SK-N-MC (cell line): ENCODE data around the gene GABBR2.

Experiments used
- DNase-seq: peaks from one replicate; pipeline ENCODE4 v3.0.0-alpha.2; 2011; ENCODE audit warnings: low read depth, low spot score
- H3K27ac ChIP-seq: fragments of 200-600 bp; sonication (generic); 2 replicates; pipeline ENCODE4 v1.5.1; 2016; ENCODE audit warnings: mixed run types
- H3K36me3 ChIP-seq: fragments of 200-600 bp; sonication (generic); 2 replicates; pipeline ENCODE4 v1.6.1; 2017; ENCODE audit warnings: antibody characterized with exemption, low read length, mixed read lengths; ENCODE audit not compliant: insufficient read depth
- H3K4me3 ChIP-seq: fragments of 200-600 bp; sonication (generic); 2 replicates; pipeline ENCODE4 v1.5.1; 2016
- H3K9ac ChIP-seq: fragments of 200-600 bp; sonication (generic); 2 replicates; pipeline ENCODE4 v1.8.0; 2017; ENCODE audit warnings: mixed run types, mixed read lengths; ENCODE audit not compliant: insufficient read length
- H3K9me3 ChIP-seq: fragments of 200-600 bp; sonication (generic); 2 replicates; pipeline ENCODE4 v1.6.1; 2017; ENCODE audit warnings: low read depth, mild to moderate bottlenecking, antibody characterized with exemption, low read length, moderate library complexity, mixed read lengths
- EZH2 ChIP-seq: fragments of 200-600 bp; sonication (generic); IDR thresholded peaks from one replicate; pipeline ENCODE4 v1.6.1; 2017; ENCODE audit warnings: antibody characterized with exemption
- FOXP2 ChIP-seq: optimal IDR thresholded peaks from 2 replicates; pipeline ENCODE3; 2011; ENCODE audit warnings: mild to moderate bottlenecking, moderate library complexity; ENCODE audit not compliant: insufficient read depth; ENCODE audit errors: extremely low read length, control extremely low read depth
- POLR2AphosphoS5 ChIP-seq: IDR thresholded peaks from 2 replicates; pipeline ENCODE4 v1.6.1; 2012; ENCODE audit warnings: mild to moderate bottlenecking, low read depth, low read length, borderline replicate concordance

GABBR2 gene

DNA sequence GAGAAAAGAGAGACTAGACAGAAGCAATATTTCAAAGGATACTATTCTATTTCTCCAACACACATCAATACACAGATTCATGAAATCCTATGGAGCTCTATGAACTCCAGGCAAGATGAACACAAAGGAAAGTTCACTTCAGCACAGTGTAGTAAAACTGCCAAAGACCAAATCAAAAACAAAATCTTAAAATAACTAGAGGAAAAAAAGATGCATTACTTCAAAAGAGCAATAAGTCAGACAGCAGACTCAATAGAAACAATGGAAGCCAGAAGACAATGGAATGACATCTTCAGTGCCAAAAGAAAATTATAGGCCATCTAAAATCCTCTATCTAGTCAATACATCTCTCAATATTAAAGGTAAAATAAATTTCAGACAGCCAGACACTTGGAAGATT, 248.0 kb downstream of the GABBR2 start:
- DNase-seq, result no peak

DNA sequence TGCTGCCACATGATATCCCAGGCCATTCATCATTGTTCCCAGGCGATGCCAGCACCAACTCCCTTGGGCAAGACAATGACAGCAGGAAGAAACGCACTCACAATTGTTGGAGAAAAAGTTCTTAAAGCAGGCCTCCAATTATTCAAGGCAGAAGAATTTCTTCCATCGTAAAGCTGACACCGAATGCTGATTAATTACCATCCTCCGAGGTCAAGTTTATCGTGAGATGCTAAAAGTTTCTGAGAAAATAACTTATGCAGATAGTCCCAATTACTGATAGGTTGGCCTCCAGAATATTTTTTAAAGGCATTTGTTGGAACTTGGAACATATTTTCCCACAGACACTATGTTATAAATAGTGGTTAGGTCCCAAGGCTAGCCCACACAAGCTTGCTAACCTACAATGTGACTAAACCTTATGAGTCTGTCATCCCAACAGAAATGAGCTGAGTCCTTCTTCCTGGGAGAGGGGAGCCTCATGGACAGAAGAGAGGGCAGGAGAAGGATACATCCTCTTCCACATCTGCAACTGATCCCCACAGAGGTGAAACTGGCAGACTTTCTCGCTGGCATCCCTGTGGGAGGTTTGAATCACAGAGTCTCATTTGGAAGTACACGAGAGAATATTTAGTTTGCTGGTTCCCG, 250.9 kb downstream of the GABBR2 start:
- H3K9ac ChIP-seq, result no peak overlapping the region
- TF ChIP-seq EZH2 (no peak), POLR2AphosphoS5 (no peak), FOXP2 (no peak)
- H3K9me3 ChIP-seq, result peaks cover 11% of the 10 kb centered on the region
- no peak overlapping the region for H3K4me3 ChIP-seq
- no peaks in the 10 kb centered on the region for H3K36me3 ChIP-seq
- H3K27ac ChIP-seq, result no peak overlapping the region
- no peak for DNase-seq

More for the DNA sequence above, 248.0 kb downstream of the GABBR2 start:
- no peak for TF ChIP-seq FOXP2
- TF ChIP-seq POLR2AphosphoS5, result no peak
- no peak for TF ChIP-seq EZH2
- Histone ChIP-seq H3K9me3 (peaks cover 11% of the 10 kb centered on the region), H3K9ac (no peak overlapping the region), H3K27ac (no peak overlapping the region), H3K36me3 (no peaks in the 10 kb centered on the region), H3K4me3 (no peak overlapping the region)

DNA sequence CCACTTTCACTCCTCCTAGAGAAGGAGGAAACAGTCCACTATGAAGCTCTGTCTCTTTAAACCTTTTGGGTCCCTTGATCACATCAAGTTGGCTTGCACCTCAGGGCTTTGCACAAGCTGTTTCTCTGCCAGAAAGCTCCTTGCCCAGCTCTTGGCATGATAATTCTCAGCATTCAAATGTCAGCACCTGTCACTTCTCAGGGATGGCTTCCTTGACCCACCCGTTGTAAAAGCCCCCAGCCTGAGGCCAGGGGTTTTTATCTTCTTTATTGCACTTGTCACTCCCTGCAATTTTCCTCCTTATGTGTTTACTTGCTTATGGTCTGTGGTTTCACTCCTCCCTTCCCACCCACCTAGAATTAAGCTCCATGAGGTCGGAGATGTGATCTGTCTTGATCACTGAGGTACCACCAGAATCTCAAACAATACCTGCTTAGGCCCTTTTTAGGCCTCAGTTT, 252.6 kb downstream of the GABBR2 start:
- no peak overlapping the region for H3K9ac ChIP-seq
- H3K36me3 ChIP-seq, result no peaks in the 10 kb centered on the region
- no peak overlapping the region for H3K4me3 ChIP-seq
- peaks cover 7% of the 10 kb centered on the region; the same call in 1 of the 2 replicates for H3K9me3 ChIP-seq
- DNase-seq, result no peak
- H3K27ac ChIP-seq, result no peak overlapping the region
- TF ChIP-seq EZH2 (no peak), FOXP2 (no peak), POLR2AphosphoS5 (no peak)

DNA sequence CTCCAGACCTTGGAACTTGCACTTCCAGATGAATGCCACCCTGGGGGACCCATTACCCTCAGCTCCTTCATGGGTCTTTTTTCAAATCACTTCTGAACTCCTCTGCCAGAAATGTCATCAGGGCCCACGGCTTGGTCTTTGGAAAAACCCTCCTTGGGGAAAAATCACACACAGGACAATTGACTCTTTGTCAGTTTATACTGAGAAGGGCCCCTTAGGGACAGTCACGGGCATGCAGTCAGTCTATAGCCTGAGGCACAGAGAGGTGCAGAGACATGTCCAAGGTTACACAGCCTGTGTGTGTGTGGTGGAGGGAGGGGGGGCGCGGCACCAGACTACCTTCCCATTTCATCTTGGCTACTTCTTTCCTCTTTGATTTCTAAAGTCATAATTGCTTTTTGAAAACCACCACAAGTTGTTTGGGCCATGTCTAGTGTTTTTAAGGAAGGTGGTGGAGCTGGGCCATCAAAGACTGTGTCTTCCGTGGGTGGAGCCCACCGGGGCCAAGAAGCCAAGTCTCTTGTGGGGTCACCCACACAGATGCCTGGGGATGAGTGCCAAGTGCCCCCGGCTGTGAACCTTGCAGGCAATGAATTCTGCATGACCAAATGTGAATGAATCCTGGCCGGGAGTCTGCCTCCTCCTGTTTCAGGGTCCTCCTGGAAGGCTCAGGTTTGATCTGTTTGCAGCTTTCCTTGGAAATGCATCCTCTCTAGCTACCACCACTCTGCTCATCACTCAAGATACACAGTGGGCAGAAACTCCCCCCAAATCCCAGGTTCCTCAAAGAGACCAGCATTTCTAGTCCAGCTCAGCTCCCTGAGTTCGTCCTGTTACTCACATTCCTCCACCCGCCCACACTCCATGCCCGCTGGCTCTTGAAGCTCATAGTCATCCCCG, 253.2 kb downstream of the GABBR2 start:
- no peaks in the 10 kb centered on the region for H3K36me3 ChIP-seq
- no peak overlapping the region for H3K9ac ChIP-seq
- H3K9me3 ChIP-seq, result 0 out of 2 replicates have a peak, but pooled peaks cover under 1% of the 10 kb centered on the region
- no peak for DNase-seq
- H3K27ac ChIP-seq, result no peak overlapping the region
- TF ChIP-seq EZH2 (no peak), FOXP2 (no peak), POLR2AphosphoS5 (no peak)
- no peak overlapping the region for H3K4me3 ChIP-seq

DNA sequence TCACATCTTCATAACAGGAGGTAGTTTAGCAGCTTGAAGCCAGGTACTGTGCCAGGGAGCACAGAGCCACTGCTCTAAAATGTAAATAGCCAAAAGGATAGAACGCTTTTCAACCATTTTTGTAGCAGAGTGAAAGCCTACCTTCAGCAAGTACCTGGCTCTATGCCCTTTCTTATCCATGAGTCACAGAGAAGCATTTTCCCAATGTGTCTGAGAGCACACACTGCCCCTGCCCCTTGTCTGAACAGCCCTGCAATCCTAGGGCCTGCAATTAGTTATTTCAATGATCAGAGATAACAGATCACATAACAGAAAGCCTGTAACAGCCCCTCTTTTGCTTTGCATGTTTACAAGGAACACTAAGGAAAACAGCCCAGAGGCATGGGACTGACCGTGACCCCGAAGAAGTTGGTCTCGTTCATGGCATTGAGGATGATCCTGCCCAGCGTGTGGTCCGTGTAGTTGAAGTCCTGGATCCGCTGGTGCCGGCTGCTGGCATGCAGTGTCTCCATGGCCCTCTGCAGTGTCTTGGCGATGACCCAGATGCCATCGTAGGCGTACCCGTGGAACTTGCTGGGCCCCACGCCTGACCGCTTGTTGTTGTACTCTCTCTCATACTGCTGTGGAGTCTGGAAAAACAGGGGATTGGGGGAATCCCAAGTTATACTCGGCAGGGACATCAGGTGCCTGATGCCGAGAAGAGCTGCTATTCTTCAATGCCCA, 255.0 kb downstream of the GABBR2 start:
- Histone ChIP-seq H3K9me3 (no peaks in the 10 kb centered on the region), H3K4me3 (no peak overlapping the region), H3K36me3 (no peaks in the 10 kb centered on the region), H3K9ac (no peak overlapping the region), H3K27ac (no peak overlapping the region)
- TF ChIP-seq POLR2AphosphoS5 (no peak), EZH2 (no peak), FOXP2 (no peak)
- DNase-seq, result no peak

DNA sequence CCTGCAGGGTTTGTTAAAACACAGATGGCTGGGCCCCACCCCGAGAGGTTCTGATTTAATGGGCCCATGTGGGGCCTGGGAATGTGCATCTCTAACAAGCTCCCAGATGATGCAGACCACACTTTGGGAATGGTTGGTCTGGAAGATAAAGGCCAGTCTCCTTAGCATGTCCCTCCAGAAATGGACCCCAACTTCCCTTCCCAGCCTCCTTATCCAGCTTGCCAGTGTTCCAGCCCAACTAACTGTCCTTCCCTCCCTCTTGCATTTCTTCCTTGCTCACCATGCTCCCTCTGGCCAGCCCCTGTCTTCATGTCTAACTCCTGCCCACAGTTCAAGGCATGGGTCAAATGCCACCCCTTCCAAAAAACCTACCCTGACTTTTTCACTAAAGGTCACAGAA, 257.2 kb downstream of the GABBR2 start:
- Histone ChIP-seq H3K36me3 (no peaks in the 10 kb centered on the region), H3K4me3 (no peak overlapping the region), H3K9ac (no peak overlapping the region), H3K9me3 (no peaks in the 10 kb centered on the region), H3K27ac (no peak overlapping the region)
- TF ChIP-seq FOXP2, result no peak
- TF ChIP-seq POLR2AphosphoS5, result no peak
- TF ChIP-seq EZH2, result no peak
- no peak for DNase-seq

DNA sequence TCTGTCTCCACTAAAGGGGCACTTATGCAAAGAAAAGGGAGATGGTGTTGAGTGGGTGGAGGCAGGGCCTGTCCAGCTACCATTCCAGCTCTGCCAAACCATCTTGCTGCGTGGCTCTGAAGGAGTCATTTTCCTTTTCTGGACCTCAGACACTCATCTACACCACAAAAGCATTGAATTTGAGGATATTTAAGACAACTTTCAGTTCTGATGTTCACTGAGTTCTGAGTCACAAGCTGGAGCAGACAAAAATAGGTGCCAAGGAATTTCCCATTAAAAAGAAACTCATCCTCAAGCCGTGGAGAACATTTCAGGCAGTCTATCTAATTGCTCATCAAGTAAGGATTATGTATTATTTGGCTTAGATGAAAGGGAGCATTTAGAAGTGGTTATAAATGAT, 258.2 kb downstream of the GABBR2 start:
- Histone ChIP-seq H3K36me3 (no peaks in the 10 kb centered on the region), H3K4me3 (no peak overlapping the region), H3K27ac (no peak overlapping the region), H3K9me3 (no peaks in the 10 kb centered on the region), H3K9ac (no peak overlapping the region)
- DNase-seq, result no peak
- TF ChIP-seq FOXP2 (no peak), EZH2 (no peak), POLR2AphosphoS5 (no peak)

DNA sequence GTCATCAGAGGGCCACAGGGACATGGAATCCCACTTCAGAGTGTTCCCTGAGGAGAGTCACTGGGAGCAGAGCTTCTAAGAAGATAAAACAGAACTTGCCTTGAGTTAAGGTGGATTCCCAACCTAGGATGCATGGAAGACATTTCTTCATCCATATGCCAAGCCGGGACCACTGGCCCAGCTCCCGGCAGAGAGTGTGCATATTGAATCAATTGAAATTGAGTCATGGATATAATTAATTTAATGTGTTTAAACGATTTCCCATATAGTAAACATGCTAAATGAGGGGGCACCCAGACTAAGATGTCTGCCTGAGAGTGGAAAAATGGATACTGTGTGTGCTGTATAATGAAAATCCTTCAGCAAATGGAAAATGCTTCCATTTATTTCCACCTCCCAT, 258.9 kb downstream of the GABBR2 start:
- TF ChIP-seq POLR2AphosphoS5, result no peak
- no peak for TF ChIP-seq FOXP2
- TF ChIP-seq EZH2, result no peak
- no peak overlapping the region for H3K27ac ChIP-seq
- H3K9me3 ChIP-seq, result no peaks in the 10 kb centered on the region
- H3K4me3 ChIP-seq, result no peak overlapping the region
- no peak overlapping the region for H3K9ac ChIP-seq
- no peak for DNase-seq
- no peaks in the 10 kb centered on the region for H3K36me3 ChIP-seq
